ENCODE data around the gene ANKRD18A.

Gene ANKRD18A

DNA sequence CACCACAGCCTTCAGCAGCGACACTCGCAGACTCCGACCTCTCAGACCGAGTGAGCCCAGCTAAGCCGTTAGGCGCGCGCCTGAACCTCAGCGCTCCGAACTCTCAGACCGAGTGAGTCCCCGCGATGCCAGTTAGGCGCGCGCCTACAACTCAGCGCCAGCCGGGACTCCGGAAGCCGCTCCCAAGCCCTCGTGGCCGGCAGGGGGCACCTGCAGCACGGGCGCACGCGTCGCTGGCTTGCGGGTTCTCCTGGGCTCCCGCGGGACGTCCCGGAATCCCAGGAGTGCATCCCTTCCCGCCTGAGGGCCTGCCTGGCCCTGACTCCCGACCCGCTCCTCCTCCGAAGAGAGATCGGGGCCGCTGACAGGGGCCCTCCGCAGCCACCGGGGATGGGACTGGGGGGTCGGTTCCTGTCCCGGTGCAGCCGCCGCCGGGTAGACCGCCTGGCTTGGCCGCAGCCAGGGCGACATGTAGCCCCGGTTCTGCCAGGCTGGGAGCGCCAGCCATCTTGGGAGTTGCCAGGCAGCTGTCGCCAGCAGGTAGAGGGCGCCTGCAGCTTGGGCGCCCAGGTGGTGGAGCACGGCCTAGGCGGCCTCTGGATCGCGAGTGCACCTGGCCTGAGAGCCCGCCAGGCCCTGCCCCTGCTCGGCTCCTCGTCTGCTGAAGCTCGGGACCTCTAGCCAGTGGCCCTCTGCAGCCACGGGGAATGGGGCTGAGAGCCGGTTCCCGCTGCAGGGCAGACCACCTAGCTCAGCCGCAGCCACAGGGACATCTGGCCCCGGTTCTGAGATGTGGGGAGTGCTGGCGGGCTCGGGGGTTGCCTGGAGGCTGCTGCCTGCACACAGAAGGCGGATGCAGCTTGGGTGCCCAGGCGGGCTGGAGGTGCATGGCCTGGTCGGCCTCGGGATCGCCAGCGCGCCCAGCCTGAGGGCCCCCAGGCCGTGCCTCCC, at the start of gene ANKRD18A:
TSS of gene ANKRD18A (minus strand) at position 114 of the 951 bp plus-strand sequence. CDS start 311 bp downstream, outside the sequence.
- DNase-seq, result peak; percentile 77

DNA sequence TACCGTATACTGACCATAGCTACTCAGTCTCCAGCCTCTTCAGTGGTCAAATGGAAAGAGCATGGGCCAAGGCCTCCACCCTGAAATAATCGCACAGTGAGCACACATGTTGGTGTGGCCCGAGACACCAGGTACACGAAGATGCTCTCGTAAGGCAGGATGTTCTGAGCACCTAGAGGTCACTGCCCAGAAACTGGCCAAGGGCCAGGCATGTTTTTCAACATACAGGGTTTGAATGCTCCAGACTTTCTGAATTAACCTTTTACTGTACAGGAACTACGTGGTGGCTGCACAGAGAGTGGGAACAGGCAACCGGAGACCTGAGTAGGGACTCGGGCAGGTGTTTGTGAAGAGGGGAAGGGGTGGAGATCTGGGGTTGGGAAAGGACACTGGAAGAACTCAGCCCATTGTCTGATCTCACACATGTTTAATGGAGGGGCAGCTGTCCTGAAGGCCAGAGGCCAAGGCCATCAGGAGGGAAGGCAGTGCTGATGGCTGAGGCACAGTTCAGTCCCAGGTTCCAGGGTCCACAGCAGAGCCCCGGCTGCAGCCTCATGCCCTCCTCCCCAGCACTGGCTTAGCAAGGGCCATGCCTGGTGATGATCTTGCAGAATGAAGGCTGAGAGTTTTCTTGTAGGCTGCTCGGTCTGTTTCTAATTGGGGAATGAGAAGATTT, 48.5 kb upstream of the ANKRD18A start:
- DNase-seq, result no peak

DNA sequence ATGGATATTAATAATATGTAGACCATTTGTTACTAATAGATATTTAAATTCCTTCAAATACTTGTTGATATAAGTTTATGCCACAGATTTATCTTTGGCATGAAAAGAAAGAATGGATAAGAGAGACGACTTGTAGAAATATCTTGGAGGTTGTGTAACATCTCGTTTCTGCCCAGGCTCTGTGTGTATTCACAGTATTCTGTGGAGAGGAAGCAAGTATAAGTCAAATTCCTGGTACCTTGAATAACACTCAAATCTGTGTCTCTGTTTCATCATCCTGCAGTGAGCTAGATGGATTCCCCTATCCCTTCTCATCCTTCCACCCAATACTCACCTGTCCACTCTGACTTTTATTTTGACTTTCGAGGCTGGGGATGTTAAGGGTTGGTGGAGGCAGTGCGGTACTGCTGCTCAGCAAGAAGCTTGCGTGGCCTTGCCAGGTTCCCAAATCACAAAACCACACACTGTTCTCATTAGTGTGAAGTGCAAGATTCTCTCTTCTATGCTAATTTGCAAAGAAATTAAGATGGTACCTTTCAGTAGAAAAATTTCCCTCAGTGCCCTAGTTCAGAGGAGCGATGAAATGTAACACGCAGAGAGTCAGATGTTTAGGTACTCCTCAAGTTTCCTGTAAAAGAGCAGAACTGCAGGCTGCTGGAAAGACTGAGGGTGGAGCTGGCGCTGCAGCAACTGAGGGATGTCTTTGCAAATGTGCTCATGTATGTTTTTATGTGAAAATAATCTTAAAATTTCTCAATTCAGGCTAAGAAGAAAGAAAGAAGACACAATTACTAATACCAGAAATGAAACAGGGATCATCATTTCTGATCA, 42.6 kb upstream of the ANKRD18A start:
- no peak for DNase-seq

DNA sequence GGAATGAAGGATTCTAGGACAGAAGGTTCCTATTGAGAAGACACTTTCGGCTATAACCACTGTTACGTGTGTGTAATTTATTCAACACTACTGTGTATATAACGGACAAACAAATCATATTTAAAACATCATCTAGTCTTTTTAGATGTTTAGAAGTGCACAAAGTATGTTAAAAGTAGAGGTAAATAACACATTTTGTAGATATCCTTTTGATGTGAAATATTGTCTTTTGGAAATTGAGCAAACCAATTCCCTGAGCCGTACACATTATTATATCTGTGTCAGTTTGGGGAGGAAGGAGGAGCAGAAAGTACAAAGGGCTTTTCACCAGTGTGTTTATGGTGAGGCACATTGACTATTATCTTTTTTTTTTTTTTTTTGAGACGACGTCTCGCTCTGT, 39.1 kb upstream of the ANKRD18A start:
- no peak for DNase-seq

DNA sequence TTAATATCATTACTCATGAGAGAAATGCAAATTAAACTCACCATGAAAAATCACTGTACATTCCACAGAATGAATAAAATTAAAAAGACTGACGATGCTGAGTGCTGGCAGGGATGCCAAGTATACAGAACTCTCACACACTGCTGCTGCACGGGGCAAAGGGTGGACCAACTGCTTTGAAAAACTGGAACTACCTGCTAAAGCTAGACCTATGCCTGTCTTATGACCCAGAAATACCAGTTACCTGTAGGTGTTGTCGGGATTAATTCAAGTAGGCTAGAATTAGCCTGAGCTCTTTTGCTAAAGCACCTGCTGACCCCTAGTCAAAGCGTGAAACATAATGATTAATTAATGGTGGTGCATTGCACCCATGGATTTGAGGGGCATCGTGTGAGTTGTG, 36.5 kb upstream of the ANKRD18A start:
- DNase-seq, result no peak

DNA sequence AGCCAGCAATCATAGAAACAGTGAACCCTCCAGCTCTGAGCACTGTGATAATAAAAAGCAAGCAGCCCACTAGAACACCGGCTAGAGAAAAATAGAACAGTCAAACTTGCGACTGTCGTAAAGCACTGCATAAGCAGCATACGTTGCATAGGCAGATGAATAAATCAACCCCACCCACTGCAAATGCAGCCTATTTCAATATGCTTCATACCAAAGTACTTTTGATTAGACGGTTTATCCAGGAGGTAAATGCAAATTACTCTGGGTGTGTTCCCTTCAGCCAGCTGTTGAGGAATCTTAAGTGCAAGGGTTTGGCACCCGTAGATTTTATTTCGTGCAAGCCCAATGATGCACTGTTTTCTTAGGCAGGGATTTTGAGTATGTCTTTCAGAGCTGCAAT, 32.1 kb upstream of the ANKRD18A start:
- no peak for DNase-seq

DNA sequence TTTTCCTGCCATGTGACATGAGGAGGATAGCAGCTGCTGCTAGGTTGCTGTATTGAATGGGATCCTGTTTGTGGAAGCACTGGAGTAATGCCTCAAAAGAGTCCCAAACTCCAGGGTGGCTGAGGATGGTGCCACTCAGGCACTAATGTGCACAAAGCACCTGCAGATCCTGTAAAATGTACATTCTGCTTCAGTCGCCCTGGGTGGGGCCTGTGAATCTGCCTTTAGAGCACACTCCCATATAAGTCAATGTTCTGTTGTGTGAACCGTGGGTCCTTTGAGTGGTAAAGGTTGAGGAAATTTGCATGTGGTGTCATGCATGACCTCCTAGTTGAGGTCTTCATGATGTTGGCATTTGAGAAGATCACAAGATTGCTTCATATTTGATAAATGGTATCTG, 31.6 kb upstream of the ANKRD18A start:
- no peak for DNase-seq

DNA sequence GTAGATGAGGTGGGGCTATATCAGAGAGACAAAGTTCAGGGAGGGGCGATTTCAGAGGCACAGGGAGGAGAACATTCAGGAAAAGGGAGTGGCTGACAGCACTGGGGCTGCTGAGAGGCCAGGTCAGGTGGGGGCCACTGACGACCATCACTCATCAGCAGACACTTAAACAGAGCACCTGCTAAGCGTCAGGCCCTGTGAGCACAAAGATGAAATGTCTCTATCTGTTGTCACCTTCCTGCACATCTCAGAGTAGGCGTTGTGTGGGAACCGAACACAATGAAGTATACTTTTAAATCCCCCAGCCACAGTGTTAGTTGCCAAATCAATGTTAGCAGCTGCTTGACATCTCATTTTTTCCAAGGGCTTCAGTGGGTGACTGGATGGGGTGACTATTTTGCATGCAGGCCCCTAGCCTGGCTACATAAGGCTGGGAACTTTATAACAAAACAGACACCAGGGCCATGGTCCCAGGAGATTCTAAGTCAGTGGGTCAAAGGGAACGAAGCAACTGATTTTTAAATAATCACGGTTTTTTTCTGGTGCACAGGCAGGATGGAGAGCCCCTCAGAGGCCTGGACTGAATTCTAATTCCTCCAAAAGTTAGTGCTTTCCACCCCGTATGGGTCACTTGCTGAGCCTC, 31.1 kb upstream of the ANKRD18A start:
- DNase-seq, result no peak

DNA sequence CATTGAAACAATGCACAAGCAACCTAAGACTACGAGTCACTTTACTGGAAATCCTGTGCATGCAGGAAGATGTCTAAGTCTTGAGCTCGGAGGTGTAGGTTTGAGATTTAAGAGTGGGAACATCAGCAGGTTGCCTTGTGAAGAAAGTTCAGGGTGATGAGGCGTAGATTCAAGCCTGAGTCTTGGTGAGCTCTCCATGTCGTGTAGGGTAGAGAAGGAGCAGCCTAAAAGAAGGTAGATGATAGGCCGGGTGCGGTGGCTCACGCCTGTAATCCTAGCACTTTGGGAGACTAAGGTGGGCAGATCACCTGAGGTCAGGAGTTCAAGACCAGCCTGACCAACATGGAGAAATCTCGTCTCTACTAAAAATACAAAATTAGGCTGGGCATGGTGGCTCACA, 30.2 kb upstream of the ANKRD18A start:
- DNase-seq, result no peak

DNA sequence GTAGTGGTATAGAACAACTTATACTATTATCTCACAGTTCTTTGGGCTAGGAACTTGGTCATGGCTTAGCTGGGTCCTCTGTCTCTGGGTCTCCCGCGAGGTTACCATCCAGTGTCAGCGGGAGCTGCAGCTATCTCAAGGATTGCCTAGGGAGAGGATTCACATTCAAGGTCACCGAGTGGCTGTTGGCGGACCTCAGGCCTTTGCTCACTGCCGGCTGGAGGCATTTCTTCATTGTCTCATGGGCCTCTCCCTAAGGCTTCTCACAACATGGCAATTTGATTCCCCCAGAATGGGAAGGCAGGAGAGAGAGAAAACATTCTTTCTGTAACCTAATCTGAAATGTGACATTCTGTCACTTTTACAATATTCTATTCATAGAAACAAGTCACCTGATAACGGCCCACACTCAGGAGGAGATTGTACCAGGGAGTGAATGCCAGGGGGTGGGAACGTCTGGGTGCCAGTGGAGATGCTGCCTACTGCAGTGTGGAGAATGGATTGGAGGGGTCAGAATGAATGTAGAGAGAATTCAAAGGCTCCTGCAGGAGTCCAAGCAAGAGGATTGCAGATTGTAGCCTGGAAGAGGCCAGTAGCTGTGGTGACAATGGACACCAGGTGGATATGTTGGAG, 29.5 kb upstream of the ANKRD18A start:
- DNase-seq, result no peak

DNA sequence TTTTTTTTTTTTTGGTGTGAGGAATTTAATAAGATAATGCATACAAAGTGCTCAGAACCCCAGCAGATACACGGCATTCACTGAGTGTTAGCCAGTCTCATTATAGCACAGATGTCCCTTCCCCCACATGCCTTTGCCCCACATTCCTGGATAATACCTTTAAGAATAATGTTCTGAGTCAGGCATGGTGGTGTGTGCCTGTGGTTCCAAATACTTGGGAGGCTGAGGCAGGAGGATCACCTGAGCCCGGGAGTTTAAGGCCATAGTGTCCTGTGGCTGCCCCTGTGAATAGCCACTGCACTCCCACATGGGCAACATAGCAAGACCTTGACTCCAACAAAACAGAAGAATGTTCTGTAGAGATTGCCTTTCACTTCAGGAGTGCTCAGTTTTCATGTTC, 24.2 kb upstream of the ANKRD18A start:
- DNase-seq, result peak; percentile 23

DNA sequence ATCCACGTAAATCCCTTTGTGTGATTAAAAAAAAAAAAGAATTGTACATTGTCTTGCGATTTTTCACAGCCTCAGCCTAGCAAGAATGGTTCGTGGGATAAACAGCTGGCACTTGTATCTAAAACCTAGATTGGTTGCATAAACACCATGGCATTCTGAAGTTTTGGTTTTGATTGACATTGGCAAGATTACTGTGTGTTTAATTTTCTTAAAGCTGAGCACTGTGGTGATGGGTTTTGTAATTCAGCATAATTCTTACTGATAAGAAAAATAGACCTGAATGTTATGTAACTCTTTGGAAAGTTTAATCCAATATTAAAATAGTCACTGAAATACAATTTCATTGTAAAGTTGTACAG, 23.4 kb upstream of the ANKRD18A start:
- DNase-seq, result peak; percentile 15

DNA sequence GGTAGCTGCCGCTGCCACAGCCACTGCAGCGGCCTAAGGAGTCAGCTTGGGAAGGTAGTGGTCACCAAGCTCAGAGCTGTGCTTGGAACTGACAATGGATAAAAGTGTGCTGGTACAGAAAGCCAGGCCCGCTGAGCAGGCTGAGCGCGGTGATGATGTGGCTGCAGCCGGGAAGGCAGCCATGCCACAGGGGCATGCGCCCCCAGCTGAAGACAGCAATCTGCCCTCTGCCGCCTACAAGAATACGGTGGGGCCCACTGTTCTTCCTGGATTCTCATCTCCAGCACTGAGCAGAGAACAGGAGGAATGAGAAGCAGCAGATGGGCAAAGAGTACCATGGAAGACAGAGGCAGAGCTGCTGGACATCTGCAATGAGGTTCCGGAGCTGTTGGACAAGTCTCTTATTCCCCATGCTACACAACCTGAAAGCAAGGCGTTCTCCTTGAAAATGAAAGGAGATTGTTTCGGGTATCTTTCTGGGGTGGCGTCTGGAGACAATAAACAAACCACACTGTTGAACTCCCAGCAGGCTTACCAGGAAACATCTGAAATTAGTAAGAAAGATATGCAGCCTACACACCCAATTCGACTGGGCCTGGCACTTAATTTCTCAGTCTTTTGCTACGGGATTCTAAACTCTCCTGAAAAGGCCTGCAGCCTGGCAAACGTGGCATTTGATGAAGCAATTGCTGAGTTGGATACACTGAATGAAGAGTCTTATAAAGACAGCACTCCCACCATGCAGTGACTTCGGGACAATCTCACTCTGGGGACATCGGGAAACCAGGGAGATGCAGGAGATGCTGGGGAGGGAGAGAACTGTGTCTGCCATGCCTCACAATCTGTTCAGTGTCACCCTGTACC, 22.8 kb upstream of the ANKRD18A start:
- DNase-seq, result no peak

DNA sequence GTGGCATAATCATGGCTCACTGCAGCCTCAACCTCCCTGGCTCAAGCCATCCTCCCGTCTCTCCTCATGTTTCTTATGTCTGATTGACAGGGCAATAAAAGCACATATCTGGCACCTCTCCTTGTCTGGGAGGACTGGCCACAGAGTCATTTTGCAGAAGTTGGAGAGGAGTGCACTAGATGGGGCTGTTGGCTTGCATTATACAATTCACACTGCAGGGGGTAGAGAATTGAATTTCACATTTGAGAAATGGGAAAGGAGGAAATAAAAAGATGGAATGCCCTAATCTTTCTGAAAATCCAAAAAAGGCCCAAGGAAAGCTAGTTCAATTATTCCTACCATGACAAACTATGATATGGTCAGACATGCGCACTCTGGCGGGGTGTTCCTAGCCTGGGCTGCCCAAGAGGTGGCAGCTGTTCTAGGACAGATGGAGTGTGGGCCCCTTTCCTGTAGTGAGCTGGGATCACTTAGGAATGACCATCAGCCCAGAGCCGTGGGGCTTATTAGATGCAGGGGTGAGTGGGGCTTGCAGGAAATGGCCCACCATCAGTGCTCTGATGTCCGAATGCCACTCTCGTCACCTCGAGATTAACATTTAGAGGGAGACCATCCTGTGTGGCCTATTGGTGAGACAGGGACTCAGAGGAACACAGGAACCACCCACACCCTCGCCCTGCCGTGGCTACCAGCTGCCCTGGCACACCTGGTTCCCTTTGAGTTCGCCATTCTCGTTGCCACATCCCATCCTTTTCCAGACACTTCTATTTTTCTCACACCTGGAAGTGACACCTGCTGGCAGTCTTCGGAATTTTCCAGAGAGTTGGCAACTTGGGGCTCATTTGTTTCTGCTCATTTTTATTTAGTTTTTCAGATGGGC, 21.8 kb upstream of the ANKRD18A start:
- no peak for DNase-seq

DNA sequence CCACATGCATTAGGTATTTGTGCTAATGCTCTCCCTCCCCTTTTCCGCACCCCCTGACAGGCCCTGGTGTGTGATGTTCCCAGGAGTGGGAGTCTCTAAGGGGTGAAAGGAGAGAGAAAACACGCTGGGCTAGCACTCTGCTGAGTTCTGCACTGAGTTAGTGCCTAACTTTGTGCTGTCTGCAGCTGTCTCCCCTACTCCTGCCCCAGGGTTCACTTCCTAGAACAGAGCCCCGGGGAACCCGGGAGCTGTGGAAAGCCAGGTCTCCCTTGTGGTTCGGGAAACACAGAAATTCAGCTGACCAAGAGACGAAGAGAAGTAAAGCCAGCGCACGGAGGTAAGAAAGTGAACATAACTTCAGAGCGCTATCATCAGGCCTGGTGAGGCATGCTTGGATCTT, 20.7 kb upstream of the ANKRD18A start:
- DNase-seq, result no peak

DNA sequence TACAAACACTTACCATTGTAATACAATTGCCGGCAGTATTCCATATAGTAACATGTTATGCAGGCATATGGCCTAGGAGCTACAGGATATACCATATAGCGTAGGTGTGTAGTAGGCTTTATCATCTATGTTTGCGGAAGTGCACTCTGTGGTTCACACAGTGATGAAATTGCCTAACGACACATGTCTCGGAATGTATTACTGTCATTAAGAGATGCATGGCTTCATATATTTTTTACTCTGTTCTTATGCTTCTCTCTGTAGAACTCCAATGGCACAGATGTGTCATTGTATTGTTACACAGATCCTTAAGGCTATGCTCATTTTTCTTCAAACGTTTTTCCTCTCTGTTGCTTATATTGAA, 19.2 kb upstream of the ANKRD18A start:
- DNase-seq, result no peak

DNA sequence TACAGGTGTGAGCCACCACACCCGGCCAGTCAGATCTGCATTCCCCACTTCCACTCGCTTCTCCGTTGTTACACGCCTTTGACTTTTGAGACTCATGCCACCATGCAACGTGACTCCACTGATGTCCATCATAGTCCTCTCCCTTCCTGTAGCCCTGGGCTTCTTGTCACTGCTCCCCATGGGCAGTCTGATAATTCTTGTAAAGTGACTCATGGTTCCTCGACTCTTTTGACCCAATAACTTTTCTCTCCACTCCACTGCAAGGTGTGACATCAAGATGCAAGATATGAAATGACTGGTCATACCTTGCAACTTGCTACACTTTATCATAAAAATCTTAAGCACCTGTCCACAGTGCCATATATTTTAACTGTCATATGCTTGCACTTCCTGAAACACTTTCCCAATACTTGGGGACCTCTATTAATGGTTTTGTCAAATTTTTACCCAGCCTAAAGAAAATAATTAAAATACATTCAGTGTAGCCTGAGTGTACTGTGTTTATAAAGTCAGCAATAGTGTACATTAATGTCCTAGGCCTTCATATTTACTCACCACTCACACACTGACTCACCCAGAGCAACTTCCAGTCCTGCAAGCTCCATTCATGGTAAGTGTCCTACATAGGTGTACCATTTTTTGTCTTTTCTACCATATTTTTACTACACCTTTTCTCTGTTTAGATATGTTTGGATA, 18.6 kb upstream of the ANKRD18A start:
- DNase-seq, result no peak

DNA sequence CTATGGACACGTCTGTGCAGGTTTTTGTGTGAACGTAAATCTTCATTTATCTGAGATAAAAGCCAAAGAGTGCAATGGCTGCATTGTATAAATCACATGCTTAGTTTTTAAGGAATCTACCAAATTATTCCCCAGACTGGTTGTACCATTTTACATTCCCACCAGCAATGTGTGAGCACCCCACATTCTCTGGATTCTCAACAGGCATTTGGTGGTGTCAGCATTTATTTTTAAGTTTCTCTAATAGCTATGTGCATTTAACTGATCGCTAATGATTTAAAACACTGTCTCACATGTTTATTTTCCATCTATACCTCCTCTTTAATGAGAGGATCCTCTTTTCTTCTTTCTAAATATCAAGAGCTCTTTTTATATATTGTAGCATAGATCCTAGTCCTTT, 13.9 kb upstream of the ANKRD18A start:
- DNase-seq, result no peak

DNA sequence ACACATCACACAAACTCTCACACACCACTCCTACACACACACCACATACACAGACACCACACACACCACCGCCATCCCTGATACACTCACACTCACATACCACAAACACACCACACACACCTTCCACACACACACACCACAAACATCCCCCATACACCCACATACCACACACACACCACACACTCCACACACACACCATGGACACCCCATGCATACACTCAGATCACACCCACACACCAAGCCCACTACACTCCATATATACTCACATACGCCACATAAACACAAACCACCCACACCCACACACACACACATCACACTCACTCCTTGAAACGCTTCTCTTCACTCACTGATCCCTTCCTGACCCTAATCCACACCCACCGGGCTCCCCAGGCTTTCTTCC, 9.1 kb upstream of the ANKRD18A start:
- no peak for DNase-seq

DNA sequence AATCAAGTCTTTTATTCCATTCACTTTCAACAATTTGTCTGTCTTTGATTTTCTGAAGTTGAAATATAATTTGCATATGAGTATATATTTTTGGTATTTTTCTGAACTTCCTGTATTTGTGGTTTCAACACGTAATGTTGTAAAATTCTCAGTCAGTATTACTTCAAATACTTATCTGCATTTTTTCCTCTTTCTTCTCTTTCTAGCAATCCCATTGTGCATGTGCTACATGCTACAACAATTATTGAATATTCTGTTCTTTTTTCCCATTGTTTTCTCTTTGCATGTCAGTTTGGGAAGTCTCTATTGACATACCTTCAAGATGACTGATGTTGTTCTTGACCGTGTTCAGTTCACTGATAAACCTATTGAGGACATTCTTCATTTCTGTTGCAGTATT, 5.6 kb upstream of the ANKRD18A start:
- no peak for DNase-seq

Measured in NCI-H226 (cell line).